ENCODE data around the gene PHC3.

PHC3 gene

DNA sequence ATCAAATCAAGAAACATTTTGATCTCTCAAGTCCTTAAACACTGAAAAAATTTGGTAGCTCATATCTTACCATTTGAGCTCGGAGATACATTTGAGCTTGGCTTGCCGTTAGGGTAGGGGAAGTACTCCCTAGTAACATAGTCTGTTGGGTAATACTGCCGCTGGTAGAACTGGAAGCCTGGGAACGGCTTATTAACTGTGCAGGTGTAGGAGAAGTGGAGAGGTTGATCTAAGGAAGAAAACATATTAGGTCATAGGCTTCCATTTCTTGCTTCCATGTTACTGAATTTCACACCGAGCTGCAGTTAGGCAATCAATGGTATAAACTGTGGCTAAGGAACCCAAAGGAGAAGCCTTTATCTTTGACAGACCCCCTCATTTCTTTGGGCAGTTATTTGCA lies 32.5 kb downstream of the PHC3 start:
- TF ChIP-seq FOXM1 (IDR thresholded peaks at IDR 0.05; ENCODE audit: borderline replicate concordance) (no peak), FOXK2 (IDR thresholded peaks at IDR 0.05) (no peak), NFRKB (IDR thresholded peaks at IDR 0.05) (no peak), SUZ12 (IDR thresholded peaks at IDR 0.05) (no peak), ARNT (IDR thresholded peaks at IDR 0.05) (no peak), HDGF (IDR thresholded peaks at IDR 0.05; ENCODE audit: borderline replicate concordance) (no peak), L3MBTL2 (conservative IDR thresholded peaks at IDR 0.05) (no peak), BHLHE40 (IDR thresholded peaks at IDR 0.05; ENCODE audit: borderline replicate concordance) (no peak), TARDBP (IDR thresholded peaks at IDR 0.05) (no peak), ZNF384 (IDR thresholded peaks at IDR 0.05) (no peak), CTBP1 (IDR thresholded peaks at IDR 0.05; ENCODE audit: borderline replicate concordance) (no peak), ELF4 (IDR thresholded peaks at IDR 0.05) (no peak), SP1 (IDR thresholded peaks at IDR 0.05) (no peak)
- TF ChIP-seq, protein P1, sequence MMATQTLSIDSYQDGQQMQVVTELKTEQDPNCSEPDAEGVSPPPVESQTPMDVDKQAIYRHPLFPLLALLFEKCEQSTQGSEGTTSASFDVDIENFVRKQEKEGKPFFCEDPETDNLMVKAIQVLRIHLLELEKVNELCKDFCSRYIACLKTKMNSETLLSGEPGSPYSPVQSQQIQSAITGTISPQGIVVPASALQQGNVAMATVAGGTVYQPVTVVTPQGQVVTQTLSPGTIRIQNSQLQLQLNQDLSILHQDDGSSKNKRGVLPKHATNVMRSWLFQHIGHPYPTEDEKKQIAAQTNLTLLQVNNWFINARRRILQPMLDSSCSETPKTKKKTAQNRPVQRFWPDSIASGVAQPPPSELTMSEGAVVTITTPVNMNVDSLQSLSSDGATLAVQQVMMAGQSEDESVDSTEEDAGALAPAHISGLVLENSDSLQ (IDR thresholded peaks at IDR 0.05): no peak
- ChIA-PET CTCF (no interaction called here), POLR2A (no interaction called here)
- no peak for DNase-seq (ENCODE audit: extremely low spot score)

DNA sequence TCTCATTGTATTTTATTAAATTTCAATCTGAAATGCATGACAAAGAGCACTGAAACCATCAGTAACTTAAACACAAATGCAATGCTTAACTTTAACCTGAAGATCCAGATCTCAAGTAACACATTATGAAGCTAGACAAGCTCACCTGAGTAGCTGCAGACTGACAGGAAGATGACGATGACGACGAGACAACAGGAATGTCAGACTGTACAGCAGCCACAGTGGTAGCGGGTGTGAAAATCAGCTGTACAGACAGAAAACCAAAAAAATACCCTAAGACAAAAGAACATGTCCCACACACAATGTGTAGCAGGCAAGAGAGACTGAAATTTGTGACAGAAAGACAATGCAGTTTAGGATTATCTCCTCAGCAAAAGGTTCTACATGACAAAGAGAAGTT lies 36.3 kb downstream of the PHC3 start:
- POLR2A ChIA-PET: no interaction called here
- TF ChIP-seq NFRKB (IDR thresholded peaks at IDR 0.05): no peak
- TF ChIP-seq FOXM1 (IDR thresholded peaks at IDR 0.05; ENCODE audit: borderline replicate concordance): no peak
- TF ChIP-seq SP1 (IDR thresholded peaks at IDR 0.05): no peak
- no peak for TF ChIP-seq HDGF (IDR thresholded peaks at IDR 0.05; ENCODE audit: borderline replicate concordance)
- TF ChIP-seq ARNT (IDR thresholded peaks at IDR 0.05): no peak
- no peak for TF ChIP-seq FOXA1 (IDR thresholded peaks at IDR 0.05)
- TF ChIP-seq, protein P1 (IDR thresholded peaks at IDR 0.05): no peak
- no peak for TF ChIP-seq FOXK2 (IDR thresholded peaks at IDR 0.05)
- TF ChIP-seq ZNF384 (IDR thresholded peaks at IDR 0.05): no peak
- TF ChIP-seq LEF1 (IDR thresholded peaks at IDR 0.05; ENCODE audit: borderline replicate concordance): no peak
- no peak for TF ChIP-seq CTBP1 (IDR thresholded peaks at IDR 0.05; ENCODE audit: borderline replicate concordance)
- no peak for TF ChIP-seq ELF4 (IDR thresholded peaks at IDR 0.05)
- no peak for TF ChIP-seq SUZ12 (IDR thresholded peaks at IDR 0.05)
- no peak for TF ChIP-seq L3MBTL2 (conservative IDR thresholded peaks at IDR 0.05)
- no peak for DNase-seq (ENCODE audit: extremely low spot score)
- CTCF ChIA-PET: no interaction called here

DNA sequence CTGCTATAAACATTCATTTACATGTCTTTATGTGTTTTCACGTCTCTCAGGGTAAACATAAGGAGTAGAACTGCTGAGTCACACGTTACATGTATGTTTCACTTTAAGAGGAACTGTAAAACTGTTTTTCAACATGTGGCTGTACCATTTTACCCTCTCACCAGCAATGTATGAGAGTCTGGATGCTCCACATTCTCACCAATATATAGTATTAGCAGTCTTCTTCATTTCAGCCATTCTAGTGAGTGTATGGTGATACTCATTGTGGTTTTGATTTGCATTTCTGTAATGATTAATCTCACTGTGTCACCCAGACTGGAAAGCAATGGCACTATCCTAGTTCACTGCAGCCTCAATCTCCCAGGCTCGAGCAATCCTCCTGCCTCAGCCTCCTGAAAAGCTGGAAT lies 37.1 kb downstream of the PHC3 start:
- CTCF ChIA-PET: no interaction called here
- no peak for DNase-seq (ENCODE audit: extremely low spot score)
- TF ChIP-seq SP1 (IDR thresholded peaks at IDR 0.05) (no peak), TARDBP (IDR thresholded peaks at IDR 0.05) (no peak), FOXK2 (IDR thresholded peaks at IDR 0.05) (no peak), ELF4 (IDR thresholded peaks at IDR 0.05) (no peak), FOXM1 (IDR thresholded peaks at IDR 0.05; ENCODE audit: borderline replicate concordance) (no peak), ZNF384 (IDR thresholded peaks at IDR 0.05) (no peak), NFRKB (IDR thresholded peaks at IDR 0.05) (no peak), CTBP1 (IDR thresholded peaks at IDR 0.05; ENCODE audit: borderline replicate concordance) (no peak), SUZ12 (IDR thresholded peaks at IDR 0.05) (no peak), FOXA1 (IDR thresholded peaks at IDR 0.05) (no peak), BHLHE40 (IDR thresholded peaks at IDR 0.05; ENCODE audit: borderline replicate concordance) (no peak), HDGF (IDR thresholded peaks at IDR 0.05; ENCODE audit: borderline replicate concordance) (no peak), LEF1 (IDR thresholded peaks at IDR 0.05; ENCODE audit: borderline replicate concordance) (no peak), L3MBTL2 (conservative IDR thresholded peaks at IDR 0.05) (no peak), ARNT (IDR thresholded peaks at IDR 0.05) (no peak)
- TF ChIP-seq, protein P1 (IDR thresholded peaks at IDR 0.05): no peak
- POLR2A ChIA-PET: no interaction called here

DNA sequence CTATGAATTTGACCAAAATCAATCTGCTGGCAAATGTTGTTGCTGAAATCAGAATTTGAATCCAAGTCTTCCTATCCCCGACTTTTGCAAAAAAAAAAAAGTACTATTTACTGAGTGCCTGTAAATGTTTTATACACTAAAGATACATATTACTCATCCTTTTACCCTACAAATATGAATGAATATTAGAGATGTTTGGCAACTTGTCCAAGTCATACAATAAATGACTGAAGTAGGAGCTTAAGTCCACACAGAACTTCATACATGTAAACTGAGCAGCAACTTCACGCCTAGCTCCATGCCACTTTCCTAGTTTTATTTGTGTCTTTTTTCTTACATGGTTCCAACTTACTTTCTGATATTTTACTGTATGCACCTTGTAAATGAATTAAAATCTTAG lies 39.2 kb downstream of the PHC3 start:
- ChIA-PET POLR2A (no interaction called here), CTCF (no interaction called here)
- TF ChIP-seq CTBP1 (IDR thresholded peaks at IDR 0.05; ENCODE audit: borderline replicate concordance) (no peak), HDGF (IDR thresholded peaks at IDR 0.05; ENCODE audit: borderline replicate concordance) (no peak), ARNT (IDR thresholded peaks at IDR 0.05) (no peak), ELF4 (IDR thresholded peaks at IDR 0.05) (no peak)
- no peak for DNase-seq (ENCODE audit: extremely low spot score)

DNA sequence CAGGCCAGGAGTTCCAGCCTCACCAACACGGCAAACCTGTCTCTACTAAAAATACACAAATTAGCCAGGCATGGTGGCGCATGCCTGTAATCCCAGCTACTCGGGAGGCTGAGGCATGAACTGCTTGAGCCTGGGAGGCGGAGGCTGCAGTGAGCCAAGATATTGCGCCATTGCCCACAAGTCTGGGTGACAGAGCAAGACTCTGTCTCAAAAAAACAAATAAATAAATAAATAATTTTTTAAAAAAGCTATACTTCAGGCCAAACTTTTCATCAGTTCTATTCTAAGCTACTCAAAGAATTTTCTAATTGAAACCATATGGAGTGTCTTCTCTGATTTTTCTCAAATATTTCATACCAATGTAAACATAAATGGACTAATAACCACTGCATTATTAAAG lies 43.5 kb downstream of the PHC3 start:
- DNase-seq (ENCODE audit: extremely low spot score): no peak
- CTCF ChIA-PET: no interaction called here
- POLR2A ChIA-PET: no interaction called here
- TF ChIP-seq CTBP1 (IDR thresholded peaks at IDR 0.05; ENCODE audit: borderline replicate concordance) (no peak), FOXA1 (IDR thresholded peaks at IDR 0.05) (no peak), NFRKB (IDR thresholded peaks at IDR 0.05) (no peak), ARNT (IDR thresholded peaks at IDR 0.05) (no peak), LEF1 (IDR thresholded peaks at IDR 0.05; ENCODE audit: borderline replicate concordance) (no peak), FOXM1 (IDR thresholded peaks at IDR 0.05; ENCODE audit: borderline replicate concordance) (no peak), SUZ12 (IDR thresholded peaks at IDR 0.05) (no peak), TARDBP (IDR thresholded peaks at IDR 0.05) (no peak), HDGF (IDR thresholded peaks at IDR 0.05; ENCODE audit: borderline replicate concordance) (no peak), FOXK2 (IDR thresholded peaks at IDR 0.05) (no peak), L3MBTL2 (conservative IDR thresholded peaks at IDR 0.05) (no peak), ELF4 (IDR thresholded peaks at IDR 0.05) (no peak), BHLHE40 (IDR thresholded peaks at IDR 0.05; ENCODE audit: borderline replicate concordance) (no peak), ZNF384 (IDR thresholded peaks at IDR 0.05) (no peak), SP1 (IDR thresholded peaks at IDR 0.05) (no peak)
- TF ChIP-seq, protein P1 (IDR thresholded peaks at IDR 0.05): no peak
